Astrocyte of the cerebellum (primary cell): ENCODE measurements around the gene IL1R1.

Source experiments
- DNase-seq: peaks from one replicate; pipeline ENCODE4 v3.0.0-alpha.2; 2011; ENCODE audit warnings: low read depth
- H3K4me3 ChIP-seq: 2 replicates; pipeline ENCODE4 v1.5.1; 2011; ENCODE audit warnings: mild to moderate bottlenecking, low read depth, low read length, moderate library complexity
- in situ Hi-C: cut with HindIII; loops from 2 replicates; pipeline ENCODE4 v1.10.0; 2017; ENCODE audit warnings: low sequenced_read_pairs
- TF ChIP-seq, protein P1 (sequence below): IDR thresholded peaks from 2 replicates; pipeline ENCODE4 v1.5.1; 2012; ENCODE audit warnings: low read length, low read depth, moderate library complexity, mild to moderate bottlenecking; ENCODE audit errors: missing control alignments

The IL1R1 gene

DNA sequence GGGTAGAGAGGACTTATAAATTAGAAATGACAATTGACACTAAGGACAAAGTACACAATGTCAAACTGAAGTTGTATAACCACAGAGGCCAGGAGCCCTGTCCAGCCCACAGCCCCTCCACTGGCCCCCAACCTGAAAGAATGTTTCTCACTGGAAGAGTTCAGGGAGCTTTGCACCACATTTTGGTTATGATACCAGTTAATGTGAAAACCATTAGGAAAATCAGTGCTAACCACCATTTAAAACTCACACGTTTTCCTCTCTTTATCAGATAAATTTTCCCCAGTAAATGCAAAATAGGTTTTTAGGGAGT, 38.1 kb downstream of the IL1R1 start:
- DNase-seq = no peak
- TF ChIP-seq, protein P1, sequence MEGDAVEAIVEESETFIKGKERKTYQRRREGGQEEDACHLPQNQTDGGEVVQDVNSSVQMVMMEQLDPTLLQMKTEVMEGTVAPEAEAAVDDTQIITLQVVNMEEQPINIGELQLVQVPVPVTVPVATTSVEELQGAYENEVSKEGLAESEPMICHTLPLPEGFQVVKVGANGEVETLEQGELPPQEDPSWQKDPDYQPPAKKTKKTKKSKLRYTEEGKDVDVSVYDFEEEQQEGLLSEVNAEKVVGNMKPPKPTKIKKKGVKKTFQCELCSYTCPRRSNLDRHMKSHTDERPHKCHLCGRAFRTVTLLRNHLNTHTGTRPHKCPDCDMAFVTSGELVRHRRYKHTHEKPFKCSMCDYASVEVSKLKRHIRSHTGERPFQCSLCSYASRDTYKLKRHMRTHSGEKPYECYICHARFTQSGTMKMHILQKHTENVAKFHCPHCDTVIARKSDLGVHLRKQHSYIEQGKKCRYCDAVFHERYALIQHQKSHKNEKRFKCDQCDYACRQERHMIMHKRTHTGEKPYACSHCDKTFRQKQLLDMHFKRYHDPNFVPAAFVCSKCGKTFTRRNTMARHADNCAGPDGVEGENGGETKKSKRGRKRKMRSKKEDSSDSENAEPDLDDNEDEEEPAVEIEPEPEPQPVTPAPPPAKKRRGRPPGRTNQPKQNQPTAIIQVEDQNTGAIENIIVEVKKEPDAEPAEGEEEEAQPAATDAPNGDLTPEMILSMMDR = no peak
- in situ Hi-C loops = no loop called here
- H3K4me3 ChIP-seq = no peak overlapping the region

GRCh38 chr2:102181376-102181775, 38.8 kb downstream of the IL1R1 start:
- TF ChIP-seq, protein P1 = no peak
- no peak for DNase-seq
- H3K4me3 ChIP-seq = no peak overlapping the region
- in situ Hi-C loops = no loop called here

GRCh38 chr2:102181919-102182635, 39.5 kb downstream of the IL1R1 start:
- in situ Hi-C loops = no loop called here
- no peak overlapping the region for H3K4me3 ChIP-seq
- TF ChIP-seq, protein P1 = no peak
- no peak for DNase-seq

DNA sequence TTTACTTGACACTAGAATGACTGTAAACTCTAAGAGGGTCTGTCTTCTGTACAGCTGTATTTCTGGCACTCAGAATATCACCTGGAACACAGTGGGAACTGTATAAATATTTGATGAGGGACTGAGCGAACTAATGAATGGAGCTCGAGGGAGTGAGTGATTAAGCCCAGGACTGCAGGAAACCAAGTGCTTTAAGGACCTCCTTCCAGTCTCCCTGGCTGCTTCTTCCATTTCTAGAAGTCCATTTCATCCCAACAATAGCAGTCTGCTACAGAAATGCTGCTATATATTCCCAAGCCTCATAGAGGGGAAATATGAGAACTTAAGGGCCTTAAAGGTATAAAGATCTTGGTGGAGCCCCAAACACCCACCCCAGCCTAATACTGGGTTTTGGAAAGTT, 41.5 kb downstream of the IL1R1 start:
- H3K4me3 ChIP-seq = no peak overlapping the region
- in situ Hi-C loops = no loop called here
- TF ChIP-seq, protein P1 = no peak
- no peak for DNase-seq

DNA sequence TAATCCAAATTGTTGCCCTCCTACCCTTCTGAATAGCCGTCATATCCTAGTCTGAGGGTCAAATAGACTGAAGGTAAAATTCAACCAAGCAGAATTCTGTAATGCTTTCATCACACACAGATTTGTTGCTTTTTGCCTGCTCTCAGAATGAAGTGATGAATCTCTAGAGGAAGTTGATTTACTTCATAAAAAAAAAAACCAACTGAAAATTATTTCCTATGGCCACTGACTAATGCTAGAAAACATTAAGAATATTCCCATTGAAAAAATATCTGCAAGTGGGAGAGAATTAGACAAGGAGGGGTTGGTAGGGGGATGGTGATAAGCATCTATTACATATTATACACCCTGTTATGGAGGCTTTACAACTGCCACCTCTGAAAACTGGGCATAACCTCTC, 42.0 kb downstream of the IL1R1 start:
- in situ Hi-C loops = no loop called here
- DNase-seq = no peak
- H3K4me3 ChIP-seq = no peak overlapping the region
- TF ChIP-seq, protein P1 = no peak

DNA sequence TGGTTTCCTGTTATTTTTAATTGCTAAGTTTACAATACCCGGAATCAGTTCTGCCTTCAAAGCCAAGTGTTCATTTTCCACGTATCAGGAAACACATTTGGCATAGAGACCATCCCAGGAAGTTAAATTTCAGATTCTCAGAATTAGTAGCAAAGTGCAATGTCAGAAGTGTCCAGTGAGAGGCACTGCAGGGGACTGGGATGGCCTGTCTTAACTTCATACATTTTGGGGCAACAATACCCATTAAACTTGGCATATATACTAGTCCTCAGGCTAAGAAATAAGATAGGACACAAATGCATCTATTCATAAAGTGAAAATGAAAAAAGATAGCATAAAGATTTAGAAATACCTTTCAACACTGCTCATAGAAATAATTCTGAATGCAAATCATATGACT, 42.8 kb downstream of the IL1R1 start:
- H3K4me3 ChIP-seq = no peak overlapping the region
- TF ChIP-seq, protein P1 = peak; percentile 61
- no peak for DNase-seq
- in situ Hi-C loops = no loop called here
